ENCODE measurements around the gene PAQR3. TPM values are rescaled to one million over a fixed set of nuclear protein-coding genes. Genes with fewer than 3 reads are reported as not detected.

Gene PAQR3
- total RNA-seq, 2 experiments from 2014 or later, result 14.7 to 15.4 TPM

GRCh38 chr4:78865451-78865850 lies 73.8 kb downstream of the PAQR3 start:
- no peaks in the 10 kb centered on the region for H3K27me3 Mint-ChIP-seq
- no peaks in the 10 kb centered on the region for H3K9me3 Mint-ChIP-seq
- no peak overlapping the region for H3K27ac Mint-ChIP-seq
- POLR2A ChIA-PET, result no interaction called here
- CTCF ChIA-PET, result no interaction called here
- peaks cover 10% of the 10 kb centered on the region for H3K36me3 Mint-ChIP-seq (ENCODE audit: low read depth)
- no peak overlapping the region for H3K4me3 Mint-ChIP-seq
- peaks cover 4% of the 10 kb centered on the region for H3K4me1 Mint-ChIP-seq
- DNase-seq, result no peak

- Mint-ChIP-seq H3K4me3 (no peak overlapping the region), H3K27me3 (no peaks in the 10 kb centered on the region), H3K27ac (no peak overlapping the region), H3K36me3 (ENCODE audit: low read depth) (peaks cover 12% of the 10 kb centered on the region), H3K4me1 (peaks cover 4% of the 10 kb centered on the region), H3K9me3 (no peaks in the 10 kb centered on the region)
- DNase-seq, result peak; percentile 65
- ChIA-PET POLR2A (interaction anchor here (0.5 kb wide), 1 partner anchor 897 kb away, joined by 4 read pairs; no protein-coding TSS in a partner anchor), CTCF (interaction anchor here (0.6 to 0.7 kb wide), 6 partner anchors 48 to 445 kb away, joined by 3 to 4 read pairs (median 3); no protein-coding TSS in a partner anchor)
Measured at GRCh38 chr4:78864405-78865024, 74.7 kb downstream of the PAQR3 start.

DNA sequence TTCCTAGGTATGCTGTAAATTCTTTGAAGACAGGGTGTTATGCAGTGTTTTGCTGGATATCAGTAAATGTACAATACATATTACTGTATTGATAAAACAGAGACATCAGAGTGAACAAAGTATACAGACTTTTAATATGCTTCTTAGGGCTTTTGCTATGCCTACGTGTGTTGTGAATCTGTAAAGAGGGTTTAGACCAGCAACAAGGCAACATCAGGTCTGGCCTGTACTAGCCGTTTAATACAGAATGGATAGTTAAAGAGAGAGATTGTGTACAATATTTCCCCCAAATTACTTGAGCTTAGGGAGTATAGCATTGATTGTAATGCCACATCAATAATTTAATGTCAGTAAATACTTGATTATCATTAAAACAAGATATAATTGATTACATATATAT lies 75.2 kb downstream of the PAQR3 start:
- POLR2A ChIA-PET, result interaction anchor here (0.5 kb wide), 1 partner anchor 897 kb away, joined by 4 read pairs; no protein-coding TSS in a partner anchor
- DNase-seq, result no peak
- CTCF ChIA-PET, result interaction anchor here (0.6 to 0.7 kb wide), 6 partner anchors 47 to 444 kb away, joined by 3 to 4 read pairs (median 3); no protein-coding TSS in a partner anchor

GRCh38 chr4:78863254-78863869 lies 75.9 kb downstream of the PAQR3 start:
- Mint-ChIP-seq H3K4me1 (peaks cover 4% of the 10 kb centered on the region), H3K27ac (no peak overlapping the region), H3K9me3 (no peaks in the 10 kb centered on the region), H3K4me3 (no peak overlapping the region), H3K27me3 (no peaks in the 10 kb centered on the region), H3K36me3 (ENCODE audit: low read depth) (peaks cover 10% of the 10 kb centered on the region)
- CTCF ChIA-PET, result no interaction called here
- no peak for DNase-seq
- POLR2A ChIA-PET, result no interaction called here

More for the DNA sequence above, 75.2 kb downstream of the PAQR3 start:
- H3K4me3 Mint-ChIP-seq, result no peak overlapping the region
- no peaks in the 10 kb centered on the region for H3K9me3 Mint-ChIP-seq
- H3K36me3 Mint-ChIP-seq (ENCODE audit: low read depth), result peaks cover 14% of the 10 kb centered on the region
- peaks cover 4% of the 10 kb centered on the region for H3K4me1 Mint-ChIP-seq
- H3K27me3 Mint-ChIP-seq, result no peaks in the 10 kb centered on the region
- H3K27ac Mint-ChIP-seq, result no peak overlapping the region

DNA sequence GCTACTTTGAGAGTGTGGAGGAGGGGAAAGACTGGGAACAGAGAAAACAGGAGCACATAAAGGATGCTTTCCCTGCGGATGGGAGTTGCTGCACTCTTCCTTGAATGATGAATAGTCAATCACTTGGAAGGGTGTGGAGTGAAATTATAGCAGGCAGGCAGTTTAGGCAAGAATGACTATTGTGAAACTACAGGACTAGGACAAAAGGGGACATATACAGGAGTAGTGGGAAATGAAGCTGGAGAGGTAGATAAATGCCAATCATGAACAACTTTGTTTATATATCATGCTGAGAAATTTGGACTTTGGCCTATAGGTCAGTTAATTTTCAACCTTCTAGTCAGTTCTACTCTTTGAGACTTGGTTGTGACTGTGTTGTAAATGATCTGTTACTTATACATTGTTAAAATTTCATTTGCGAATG lies 76.9 kb downstream of the PAQR3 start:
- no peaks in the 10 kb centered on the region for H3K27me3 Mint-ChIP-seq
- POLR2A ChIA-PET, result no interaction called here
- no peak for DNase-seq
- H3K9me3 Mint-ChIP-seq, result no peaks in the 10 kb centered on the region
- H3K4me1 Mint-ChIP-seq, result peaks cover 4% of the 10 kb centered on the region
- H3K36me3 Mint-ChIP-seq (ENCODE audit: low read depth), result peaks cover 5% of the 10 kb centered on the region
- no peak overlapping the region for H3K27ac Mint-ChIP-seq
- CTCF ChIA-PET, result no interaction called here
- H3K4me3 Mint-ChIP-seq, result no peak overlapping the region

Other genes with a start within 250 kb of the PAQR3 start
- 10 to 100 TPM; 23.2 to 31.3 TPM for gene BMP2K, start 163.1 kb downstream of the PAQR3 start, total RNA-seq

Measured in activated CD4-positive, alpha-beta T cell treated with anti-CD3 and anti-CD28 coated beads, Interleukin-2, amount 10 ng/mL, durations not matched to agents 7 days and 5 days (primary cell).